NT2/D1 (cell line): Measurements from ENCODE around the gene NXF2B.

Experiments
- SUZ12 ChIP-seq: IDR thresholded peaks from 2 replicates; pipeline ENCODE4 v1.6.1; 2011; ENCODE audit not compliant: insufficient read length, insufficient read depth; ENCODE audit errors: extremely low read depth
- YY1 ChIP-seq: IDR thresholded peaks from 2 replicates; pipeline ENCODE4 v1.6.1; 2011; ENCODE audit not compliant: insufficient read length, insufficient read depth

DNA sequence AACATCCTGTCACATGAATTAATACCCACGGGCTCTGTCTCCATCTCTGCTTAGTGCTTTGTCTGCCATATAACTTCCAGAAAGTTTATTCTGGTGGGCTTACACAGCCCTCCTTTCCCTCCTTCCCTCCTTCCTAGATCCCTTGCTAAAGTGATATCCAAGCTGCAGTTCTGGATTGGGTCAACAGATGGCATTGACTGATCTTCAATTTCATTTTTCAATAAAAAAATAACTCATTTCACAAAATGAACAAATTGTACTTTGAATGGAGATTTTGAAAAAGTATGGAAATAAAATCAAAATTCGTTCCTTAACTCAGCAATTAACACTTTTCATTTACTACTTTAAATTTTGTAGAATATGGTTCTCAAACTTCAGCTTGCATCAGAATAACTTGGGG lies 97.9 kb downstream of the NXF2B start:
- TF ChIP-seq SUZ12 (no peak), YY1 (no peak)
